Prostate gland (tissue), 2 donors: ENCODE data around the gene DCAF10.
A peak's percentile ranks its signal among the peaks of the same experiment; 100 is the strongest.

Experiments used
- CTCF ChIP-seq, 4 experiments: fragments of 200-600 bp in 2 of 4; fragments of 450-650 bp in 2 of 4; sonication (generic) in 2 of 4; IDR thresholded peaks; 1 replicate in 3 of 4; 2 replicates in 1 of 4; pipeline ENCODE4 v1.5.1; 2016 to 2019; ENCODE audit warnings: antibody characterized with exemption in 4 of 4, mild to moderate bottlenecking in 2 of 4, moderate library complexity in 2 of 4
- POLR2A ChIP-seq: fragments of 450-650 bp; IDR thresholded peaks from one replicate; pipeline ENCODE4 v1.6.1; 2016; ENCODE audit warnings: antibody characterized with exemption, mild to moderate bottlenecking

GRCh38 chr9:37903647-37904444 lies 103.2 kb downstream of the DCAF10 start, which contains the start of gene SLC25A51:
- TF ChIP-seq POLR2A (peak; percentile 62), CTCF (IDR thresholded peaks at IDR 0.05) (peak; percentile 83 to 97 (median 94))
